ENCODE measurements around the gene ADGRG3. TPM values are rescaled to one million over a fixed set of nuclear protein-coding genes. Genes with fewer than 3 reads are reported as not detected.

The ADGRG3 gene
- polyA plus RNA-seq, 12 donors = 0.10 to 0.55 (median 0.22) TPM; not detected in 3

DNA sequence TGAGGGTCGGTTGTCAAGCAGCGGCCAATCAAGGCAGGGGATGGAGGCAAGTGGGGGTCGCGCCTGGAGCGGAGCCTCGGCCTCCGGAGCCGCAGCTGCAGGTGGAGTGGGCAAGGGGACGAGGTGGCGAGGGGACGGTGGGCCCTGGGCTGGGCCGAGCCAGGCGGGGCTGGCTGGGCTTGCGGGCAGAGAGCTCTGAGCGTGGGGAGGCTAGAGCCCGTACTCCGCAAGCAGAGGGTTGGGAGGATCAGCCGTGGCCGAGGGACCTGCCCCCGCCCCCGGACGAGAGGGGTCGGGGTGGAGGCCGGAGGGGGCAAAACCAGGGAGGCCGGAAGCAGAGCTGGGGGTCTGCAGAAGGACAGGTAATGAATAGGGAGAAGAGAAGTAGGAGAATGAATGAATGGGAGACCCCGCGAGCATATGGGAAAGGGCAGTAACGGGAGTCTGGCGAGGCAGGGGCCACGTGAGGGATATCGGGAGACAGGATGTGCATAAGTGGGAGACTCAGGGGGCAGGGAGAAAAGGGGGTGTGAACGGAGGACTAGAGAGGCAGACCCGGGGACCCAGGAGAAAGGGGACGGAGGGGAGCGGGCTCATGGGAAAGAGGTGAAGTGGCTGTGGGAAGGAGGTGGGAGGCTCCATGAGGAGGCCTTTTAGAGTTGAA, 67.8 kb downstream of the ADGRG3 start, which contains the start of gene KATNB1:
Gene KATNB1 (plus strand): TSS at position 16 of the 664 bp plus-strand sequence. CDS start 1,474 bp downstream, outside the sequence.
- DNase-seq = peak; percentile 28

DNA sequence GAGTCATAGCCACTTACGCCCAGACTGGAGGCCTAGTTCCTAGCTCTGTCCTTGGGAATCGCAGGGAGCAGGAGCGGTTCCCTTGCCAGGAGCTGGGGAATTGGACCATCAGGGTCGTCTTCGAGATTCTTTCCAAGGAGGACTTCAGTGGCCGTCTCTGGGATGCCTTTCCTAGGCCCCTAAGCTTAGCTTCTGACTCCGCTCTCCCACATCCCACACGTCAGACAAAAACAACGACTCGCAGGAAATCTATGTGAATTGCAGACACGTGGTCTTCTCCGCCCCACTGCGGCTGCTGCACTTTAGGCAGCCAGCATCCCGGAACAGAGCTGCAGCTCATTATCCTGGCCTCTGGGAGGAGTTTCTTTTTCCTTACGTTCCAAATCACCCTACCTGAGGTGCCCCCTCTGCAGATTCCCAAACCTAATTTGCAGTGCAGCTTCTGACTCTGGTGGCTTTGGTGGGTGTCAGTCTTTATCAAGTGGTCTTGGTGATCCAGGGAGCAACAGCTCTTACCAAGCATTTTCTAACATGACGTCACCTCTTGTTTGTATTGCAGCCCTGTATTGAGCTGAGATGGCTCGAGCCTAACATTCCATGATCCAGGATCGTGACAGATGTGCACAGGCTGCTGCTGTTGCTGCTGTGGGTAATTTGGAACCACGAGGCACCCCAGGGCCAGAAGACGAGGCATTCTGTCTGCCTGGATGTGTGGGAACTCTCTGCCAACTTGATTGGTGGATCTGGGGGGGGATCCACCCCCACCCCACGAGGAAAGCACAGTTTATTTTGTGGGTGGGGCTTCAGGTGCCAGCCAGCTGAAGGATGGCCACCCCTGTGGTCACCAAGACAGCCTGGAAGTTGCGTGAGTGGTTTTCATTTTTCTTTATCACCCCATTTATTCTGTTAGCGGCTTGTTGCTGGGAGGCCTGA, 68.6 kb downstream of the ADGRG3 start:
- DNase-seq = peak; percentile 64

DNA sequence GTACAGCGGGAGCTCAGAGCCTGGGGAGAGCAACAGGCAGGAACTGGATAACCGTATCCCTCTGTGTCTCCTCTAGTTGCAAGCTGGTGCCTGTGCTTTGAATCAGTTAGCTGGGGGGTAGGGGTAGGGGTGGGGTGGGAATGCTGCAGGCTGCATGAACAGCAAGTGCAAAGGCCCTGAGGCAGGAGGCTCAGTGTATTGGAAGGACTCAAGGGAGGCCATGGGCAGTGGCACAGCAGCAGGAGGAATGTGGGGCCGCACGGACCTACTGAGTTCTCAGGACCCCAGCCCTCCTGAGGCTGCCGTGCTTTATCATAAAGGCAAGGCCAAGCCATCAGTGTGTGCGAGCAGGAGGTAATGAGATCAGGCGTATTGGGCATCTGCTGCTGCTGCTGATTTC, 70.7 kb downstream of the ADGRG3 start:
- no peak for DNase-seq

Other genes starting within 250 kb of the ADGRG3 start
- gene CIAPIN1, start 220.9 kb upstream of the ADGRG3 start, polyA plus RNA-seq (ENCODE audit: insufficient read length in 12 of 12) = 10 to 100 TPM in 11 of 12 donors, not detected in 1; 46.1 to 72.9 (median 58.4) TPM
- gene COQ9, start 220.8 kb upstream of the ADGRG3 start, polyA plus RNA-seq (ENCODE audit: insufficient read length in 12 of 12) = 10 to 100 TPM in 11 of 12 donors, not detected in 1; 55.0 to 81.0 (median 65.5) TPM
- gene POLR2C, start 205.6 kb upstream of the ADGRG3 start, polyA plus RNA-seq (ENCODE audit: insufficient read length in 12 of 12) = 10 to 100 TPM in 11 of 12 donors, not detected in 1; 24.3 to 51.2 (median 47.1) TPM
- gene DOK4, start 181.8 kb upstream of the ADGRG3 start, polyA plus RNA-seq (ENCODE audit: insufficient read length in 12 of 12) = 10 to 100 TPM in 5 of 12 donors, 1 to 10 TPM in 6, not detected in 1; 6.6 to 33.0 (median 9.5) TPM
- gene CCDC102A, start 131.7 kb upstream of the ADGRG3 start, polyA plus RNA-seq (ENCODE audit: insufficient read length in 12 of 12) = 10 to 100 TPM in 7 of 12 donors, 1 to 10 TPM in 4, not detected in 1; 9.2 to 20.8 (median 11.4) TPM
- 1 to 10 TPM in 9 of 12 donors, under 1 TPM in 2, not detected in 1; 0.70 to 4.3 (median 1.9) TPM for gene ADGRG5, start 125.7 kb upstream of the ADGRG3 start, polyA plus RNA-seq (ENCODE audit: insufficient read length in 12 of 12)
- gene ADGRG1, start 39.7 kb upstream of the ADGRG3 start, polyA plus RNA-seq (ENCODE audit: insufficient read length in 12 of 12) = 10 to 100 TPM in 3 of 12 donors, 1 to 10 TPM in 8, not detected in 1; 4.4 to 48.0 (median 7.7) TPM
- gene DRC7, start 26.5 kb downstream of the ADGRG3 start, polyA plus RNA-seq (ENCODE audit: insufficient read length in 12 of 12) = under 1 TPM in 5 of 12 donors, not detected in 7; 0.05 to 0.31 (median 0.17) TPM
- 10 to 100 TPM in 11 of 12 donors, not detected in 1; 29.5 to 65.6 (median 37.0) TPM for gene KATNB1, start 67.5 kb downstream of the ADGRG3 start, polyA plus RNA-seq (ENCODE audit: insufficient read length in 12 of 12)
- gene KIFC3, start 134.2 kb downstream of the ADGRG3 start, polyA plus RNA-seq (ENCODE audit: insufficient read length in 12 of 12) = 10 to 100 TPM in 11 of 12 donors, not detected in 1; 10.8 to 70.4 (median 17.6) TPM

All from muscle of arm (tissue), 12 donors.